Vagina (tissue), 2 donors: ENCODE data around the gene NINL.
"Not testable (repeated sequence)": the region's sequence is repeated elsewhere in the genome, so short reads cannot be mapped to it uniquely, and the experiment has no call there.

ENCODE experiments used
- POLR2A ChIP-seq, 2 donors: fragments of 450-650 bp; IDR thresholded peaks; one replicate each; pipeline ENCODE4 v1.6.1; 2017; ENCODE audit warnings: antibody characterized with exemption in 2 of 2, mild to moderate bottlenecking in 2 of 2, moderate library complexity in 2 of 2
- POLR2AphosphoS5 ChIP-seq, 2 donors: sonication (generic); formaldehyde crosslinking; IDR thresholded peaks; one replicate each; pipeline ENCODE4 v1.9.0; 2017; ENCODE audit warnings: antibody characterized with exemption in 2 of 2, mild to moderate bottlenecking in 2 of 2, low read depth in 1 of 2; ENCODE audit not compliant: insufficient read depth in 1 of 2
- TF ChIP-seq, protein P1 (sequence below), 3 experiments: fragments of 450-650 bp in 2 of 3; fragments of 200-600 bp in 1 of 3; sonication (generic) in 1 of 3; IDR thresholded peaks; one replicate each; pipeline ENCODE4 v1.5.1; 2017 to 2019; ENCODE audit warnings: antibody characterized with exemption in 3 of 3, mild to moderate bottlenecking in 2 of 3, moderate library complexity in 2 of 3

DNA sequence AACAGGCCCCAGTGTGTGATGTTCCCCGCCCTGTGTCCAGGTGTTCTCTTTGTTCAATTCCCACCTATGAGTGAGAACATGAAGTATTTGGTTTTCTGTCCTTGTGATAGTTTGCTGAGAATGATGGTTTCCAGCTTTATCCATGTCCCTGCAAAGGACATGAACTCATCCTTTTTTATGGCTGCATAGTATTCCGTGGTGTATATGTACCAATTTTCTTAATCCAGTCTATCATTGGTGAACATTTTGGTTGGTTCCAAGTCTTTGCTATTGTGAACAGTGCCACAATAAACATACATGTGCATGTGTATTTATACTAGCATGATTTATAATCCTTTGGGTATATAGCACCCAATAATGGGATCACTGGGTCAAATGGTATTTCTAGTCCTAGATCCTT, 45.3 kb upstream of the NINL start:
- TF ChIP-seq, protein P1, sequence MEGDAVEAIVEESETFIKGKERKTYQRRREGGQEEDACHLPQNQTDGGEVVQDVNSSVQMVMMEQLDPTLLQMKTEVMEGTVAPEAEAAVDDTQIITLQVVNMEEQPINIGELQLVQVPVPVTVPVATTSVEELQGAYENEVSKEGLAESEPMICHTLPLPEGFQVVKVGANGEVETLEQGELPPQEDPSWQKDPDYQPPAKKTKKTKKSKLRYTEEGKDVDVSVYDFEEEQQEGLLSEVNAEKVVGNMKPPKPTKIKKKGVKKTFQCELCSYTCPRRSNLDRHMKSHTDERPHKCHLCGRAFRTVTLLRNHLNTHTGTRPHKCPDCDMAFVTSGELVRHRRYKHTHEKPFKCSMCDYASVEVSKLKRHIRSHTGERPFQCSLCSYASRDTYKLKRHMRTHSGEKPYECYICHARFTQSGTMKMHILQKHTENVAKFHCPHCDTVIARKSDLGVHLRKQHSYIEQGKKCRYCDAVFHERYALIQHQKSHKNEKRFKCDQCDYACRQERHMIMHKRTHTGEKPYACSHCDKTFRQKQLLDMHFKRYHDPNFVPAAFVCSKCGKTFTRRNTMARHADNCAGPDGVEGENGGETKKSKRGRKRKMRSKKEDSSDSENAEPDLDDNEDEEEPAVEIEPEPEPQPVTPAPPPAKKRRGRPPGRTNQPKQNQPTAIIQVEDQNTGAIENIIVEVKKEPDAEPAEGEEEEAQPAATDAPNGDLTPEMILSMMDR (IDR thresholded peaks at IDR 0.05): not testable (repeated sequence)
- TF ChIP-seq POLR2A (IDR thresholded peaks at IDR 0.05); POLR2AphosphoS5 (IDR thresholded peaks at IDR 0.05; ENCODE audit: insufficient read depth in 1 of 2, low read depth in 1 of 2): not testable (repeated sequence)
